GM12878 (cell line): Measurements from ENCODE around the gene TNFSF12. TPM values are rescaled to one million over a fixed set of nuclear protein-coding genes. Genes with fewer than 3 reads are reported as not detected.

Experiments
- ATAC-seq: fragments of 200-7000 bp; cut with Tn5 transposase; 3 replicates; pipeline ENCODE4 v1.9.1; 2020; ENCODE audit warnings: mild to moderate bottlenecking, moderate library complexity
- BruUV-seq: library from RNA; stranded (reverse); fragments of 400-500 nt; replicated peaks from 2 replicates; lab custom pipeline; 2021; lab: Mats Ljungman, UMichigan
- CTCF ChIA-PET: fragments of 300-600 bp; sonication (Branson Sonifier 250); formaldehyde crosslinking; extraction: SDS; loops from one replicate; lab custom pipeline; 2021; ENCODE audit warnings: inconsistent platforms; lab: Yijun Ruan, JAX
- POLR2A ChIA-PET: fragments of 350-600 bp; formaldehyde crosslinking; extraction: SDS; loops from one replicate; lab custom pipeline; 2021; ENCODE audit warnings: inconsistent platforms; lab: Charles Lee
- RAD21 ChIA-PET: fragments of 300-600 bp; sonication (Branson Sonifier 250); formaldehyde crosslinking; loops from one replicate; lab custom pipeline; 2023; ENCODE audit warnings: antibody characterized with exemption; ENCODE audit not compliant: unreplicated experiment; lab: Charles Lee
- SMC1A ChIA-PET: fragments of 300-600 bp; sonication (Branson Sonifier 250); formaldehyde crosslinking; loops from one replicate; lab custom pipeline; 2023; ENCODE audit not compliant: unreplicated experiment, uncharacterized antibody; lab: Charles Lee
- DNase-seq: peaks from one replicate; pipeline ENCODE4 v3.0.0-alpha.2; 2011; ENCODE audit warnings: low read depth, low spot score
- FAIRE-seq: peaks from 3 replicates; lab custom pipeline; 2011; peaks lifted over from hg19 to GRCh38; lab: Jason Lieb, UNC
- H2AFZ ChIP-seq: 2 replicates; pipeline ENCODE4 v1.6.0; 2011; ENCODE audit warnings: low read depth, low read length, control low read depth; ENCODE audit not compliant: control insufficient read depth
- H3K27ac ChIP-seq: 2 replicates; pipeline ENCODE4 v1.5.1; 2011; ENCODE audit warnings: control low read depth; ENCODE audit not compliant: control insufficient read depth, insufficient read depth
- H3K27me3 ChIP-seq, 2 experiments: replicated peaks in 1 of 2; 2 replicates each; pipeline versions ENCODE4 v1.6.0 to v1.6.1; 2011; ENCODE audit warnings: low read length in 1 of 2; ENCODE audit not compliant: control insufficient read depth in 2 of 2, insufficient read depth in 2 of 2
- H3K36me3 ChIP-seq, 2 experiments: 2 replicates each; pipeline ENCODE4 v1.5.1; 2011; ENCODE audit warnings: low read length in 1 of 2; ENCODE audit not compliant: control insufficient read depth in 2 of 2, insufficient read depth in 2 of 2
- H3K4me1 ChIP-seq: 2 replicates; pipeline ENCODE4 v1.6.1; 2011; ENCODE audit warnings: mild to moderate bottlenecking, low read length, moderate library complexity, mixed read lengths; ENCODE audit not compliant: control insufficient read depth, insufficient read depth
- H3K4me2 ChIP-seq: 2 replicates; pipeline ENCODE4 v1.6.0; 2011; ENCODE audit warnings: control low read depth; ENCODE audit not compliant: control insufficient read depth, insufficient read depth
- H3K4me3 ChIP-seq: fragments of 200-600 bp; sonication (generic); 2 replicates; pipeline ENCODE4 v1.5.1; 2016
- H3K79me2 ChIP-seq: 2 replicates; pipeline ENCODE4 v1.6.0; 2011; ENCODE audit warnings: low read length; ENCODE audit not compliant: control insufficient read depth, insufficient read depth
- H3K9ac ChIP-seq: 2 replicates; pipeline ENCODE4 v1.8.0; 2011; ENCODE audit warnings: low read length, control low read depth, mixed read lengths; ENCODE audit not compliant: control insufficient read depth, insufficient read depth
- H3K9me3 ChIP-seq: replicated peaks from 3 replicates; pipeline ENCODE4 v1.5.1; 2011; ENCODE audit warnings: mild to moderate bottlenecking, low read length; ENCODE audit not compliant: control insufficient read depth, insufficient read depth
- H4K20me1 ChIP-seq: 2 replicates; pipeline ENCODE4 v1.6.0; 2011; ENCODE audit not compliant: control insufficient read depth, insufficient read depth
- CBX3 ChIP-seq: fragments of 200-600 bp; sonication (generic); IDR thresholded peaks from 2 replicates; pipeline ENCODE4 v1.6.1; 2016; ENCODE audit warnings: low read depth, borderline replicate concordance
- CEBPB ChIP-seq, 2 experiments: fragments of 150-350 bp in 1 of 2; IDR thresholded peaks; 2 replicates each; pipeline ENCODE4 v1.6.1; 2012 to 2014; ENCODE audit warnings: low read depth in 2 of 2, low read length in 2 of 2, borderline replicate concordance in 1 of 2, inconsistent platforms in 1 of 2
- JUNB ChIP-seq: IDR thresholded peaks from 2 replicates; pipeline ENCODE4 v1.6.1; 2016; ENCODE audit warnings: antibody characterized with exemption, mild to moderate bottlenecking
- MEF2A ChIP-seq: IDR thresholded peaks from 2 replicates; pipeline ENCODE4 v1.6.1; 2011; ENCODE audit warnings: low read depth, mild to moderate bottlenecking, low read length, moderate library complexity; ENCODE audit not compliant: insufficient read depth
- PAX5 ChIP-seq: IDR thresholded peaks from 2 replicates; pipeline ENCODE4 v1.6.1; 2011; ENCODE audit warnings: low read depth, low read length, borderline replicate concordance
- POLR2A ChIP-seq: IDR thresholded peaks from 2 replicates; pipeline ENCODE4 v1.6.1; 2011; ENCODE audit warnings: low read depth, mild to moderate bottlenecking, low read length
- RAD21 ChIP-seq: IDR thresholded peaks from 2 replicates; pipeline ENCODE4 v1.6.1; 2011; ENCODE audit warnings: mild to moderate bottlenecking, low read depth, low read length, moderate library complexity; ENCODE audit not compliant: insufficient read depth
- RELB ChIP-seq: fragments of 450-650 bp; IDR thresholded peaks from 2 replicates; pipeline ENCODE4 v1.6.1; 2017; ENCODE audit warnings: low read depth, mild to moderate bottlenecking, moderate library complexity
- ZNF207 ChIP-seq: fragments of 450-650 bp; IDR thresholded peaks from 2 replicates; pipeline ENCODE4 v1.6.1; 2014; ENCODE audit warnings: antibody characterized with exemption, mild to moderate bottlenecking, borderline replicate concordance
- WGBS: methylation state at CpG from one replicate; pipeline ENCODE4 v1.1.6; 2016; ENCODE audit warnings: low lambda C conversion rate; ENCODE audit not compliant: insufficient replicate concordance, insufficient coverage; ENCODE audit errors: missing lambda C conversion rate; 5-methylcytosine and 5-hydroxymethylcytosine counted together
- in situ Hi-C: fragments of 300-500 bp; cut with MboI; formaldehyde crosslinking; loops from 9 replicates; pipeline ENCODE4 v1.14.3; 2018; ENCODE audit warnings: mixed read lengths
- intact Hi-C: fragments of 100-400 bp; cut with micrococcal nuclease; formaldehyde crosslinking; loops from one replicate; pipeline ENCODE4 v1.14.2; 2022; ENCODE audit not compliant: unreplicated experiment
- polyA plus RNA-seq, 11 experiments: library from polyadenylated mRNA; depleted of rRNA in 4 of 11; unstranded in 6 of 11; stranded (reverse) in 5 of 11; fragments of >200 nt; fragmentation: Nextera tagmentation in 4 of 11; fragmentation: Illumina TruSeq in 1 of 11; extraction: Ambion mirVana in 4 of 11; extraction: Trizol in 1 of 11; gene quantifications; 1 replicate in 1 of 11; 2 replicates in 10 of 11; pipeline versions ENCODE4 v1.2.1 to v1.2.3, GENCODE V29; 2011 to 2016; ENCODE audit warnings: inconsistent platforms in 2 of 11, missing spikeins in 2 of 11, low read depth in 1 of 11
- total RNA-seq, 4 experiments: library from RNA; depleted of rRNA in 3 of 4; stranded (reverse); fragments of >200 nt in 3 of 4; fragmentation: Illumina TruSeq in 1 of 4; extraction: Trizol in 1 of 4; gene quantifications; 2 replicates each; pipeline versions ENCODE4 v1.2.1 to v1.2.3, GENCODE V29; 2013 to 2021
- TF ChIP-seq, protein P1 (sequence below): fragments of 450-650 bp; IDR thresholded peaks from 2 replicates; pipeline ENCODE4 v1.6.1; 2014; ENCODE audit warnings: mild to moderate bottlenecking
- TF ChIP-seq, protein P2 (sequence below): IDR thresholded peaks from 2 replicates; pipeline ENCODE4 v1.6.1; 2012; ENCODE audit warnings: low read depth, low read length, improper control_type of control experiment

TNFSF12 gene
- total and polyA plus RNA-seq, 10 of the 15 experiments (the other 5 are each of a cell fraction or from before 2014, with no cell fraction given): 0.32 to 7.0 (median 2.6) TPM

DNA sequence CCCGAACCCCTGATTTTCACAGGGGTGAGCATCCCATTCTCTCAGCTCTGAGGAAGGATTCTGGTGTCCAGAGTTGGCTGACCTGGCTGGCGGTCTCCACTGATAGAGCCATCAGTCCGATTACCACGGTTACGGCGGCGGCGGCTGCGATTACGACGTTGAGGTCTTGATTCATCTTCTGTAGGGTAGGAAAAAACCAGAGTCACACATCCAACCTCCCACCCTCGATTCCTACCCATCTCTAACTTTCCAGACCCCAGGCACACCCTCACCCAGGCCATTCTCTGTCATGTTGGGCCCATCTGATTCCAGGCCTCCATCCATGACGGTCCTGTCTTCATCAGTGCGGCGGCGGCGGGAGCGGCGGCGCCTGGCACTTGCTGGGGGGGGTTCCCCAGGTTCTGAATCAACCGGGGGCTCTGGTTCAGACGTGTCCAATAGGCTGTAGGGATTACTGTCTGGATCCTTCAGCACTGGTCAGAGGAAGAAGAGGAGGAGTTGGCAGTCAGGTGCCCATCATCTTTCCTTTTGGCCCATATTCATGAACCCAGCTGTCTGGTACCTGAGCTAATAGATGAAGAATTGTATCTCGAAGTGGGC lies 43.7 kb downstream of the TNFSF12 start:
- ChIA-PET SMC1A (interaction anchor here (0.6 to 1.2 kb wide), 2 partner anchors 38 to 666 kb away, joined by 3 to 4 read pairs; no protein-coding TSS in a partner anchor), CTCF (interaction anchor here (1.6 to 2.4 kb wide), 2 partner anchors 9 to 95 kb away, joined by 3 to 5 read pairs; partner anchors contain the start of genes MPDU1, TP53 and WRAP53)
- H3K4me2 ChIP-seq: no peak overlapping the region
- no peaks in the 10 kb centered on the region for H3K27me3 ChIP-seq
- no peak for ATAC-seq
- no peaks in the 10 kb centered on the region for H3K4me1 ChIP-seq
- TF ChIP-seq JUNB: no peak
- no peak for TF ChIP-seq RELB
- TF ChIP-seq POLR2A: no peak
- TF ChIP-seq MEF2A: no peak
- TF ChIP-seq RAD21: no peak
- no peak for TF ChIP-seq ZNF207
- TF ChIP-seq CEBPB (IDR thresholded peaks at IDR 0.05; ENCODE audit: borderline replicate concordance in 1 of 2, low read depth in 2 of 2, low read length in 2 of 2): no peak
- TF ChIP-seq, protein P1, sequence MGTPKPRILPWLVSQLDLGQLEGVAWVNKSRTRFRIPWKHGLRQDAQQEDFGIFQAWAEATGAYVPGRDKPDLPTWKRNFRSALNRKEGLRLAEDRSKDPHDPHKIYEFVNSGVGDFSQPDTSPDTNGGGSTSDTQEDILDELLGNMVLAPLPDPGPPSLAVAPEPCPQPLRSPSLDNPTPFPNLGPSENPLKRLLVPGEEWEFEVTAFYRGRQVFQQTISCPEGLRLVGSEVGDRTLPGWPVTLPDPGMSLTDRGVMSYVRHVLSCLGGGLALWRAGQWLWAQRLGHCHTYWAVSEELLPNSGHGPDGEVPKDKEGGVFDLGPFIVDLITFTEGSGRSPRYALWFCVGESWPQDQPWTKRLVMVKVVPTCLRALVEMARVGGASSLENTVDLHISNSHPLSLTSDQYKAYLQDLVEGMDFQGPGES: no peak
- TF ChIP-seq, protein P2, sequence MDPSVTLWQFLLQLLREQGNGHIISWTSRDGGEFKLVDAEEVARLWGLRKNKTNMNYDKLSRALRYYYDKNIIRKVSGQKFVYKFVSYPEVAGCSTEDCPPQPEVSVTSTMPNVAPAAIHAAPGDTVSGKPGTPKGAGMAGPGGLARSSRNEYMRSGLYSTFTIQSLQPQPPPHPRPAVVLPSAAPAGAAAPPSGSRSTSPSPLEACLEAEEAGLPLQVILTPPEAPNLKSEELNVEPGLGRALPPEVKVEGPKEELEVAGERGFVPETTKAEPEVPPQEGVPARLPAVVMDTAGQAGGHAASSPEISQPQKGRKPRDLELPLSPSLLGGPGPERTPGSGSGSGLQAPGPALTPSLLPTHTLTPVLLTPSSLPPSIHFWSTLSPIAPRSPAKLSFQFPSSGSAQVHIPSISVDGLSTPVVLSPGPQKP: no peak
- no peak for TF ChIP-seq PAX5
- TF ChIP-seq CBX3: no peak
- TF ChIP-seq, all 136 proteins: peak for 0
- Histone ChIP-seq H3K9me3 (no peaks in the 10 kb centered on the region), H3K9ac (no peak overlapping the region), H3K4me3 (no peak overlapping the region), H3K79me2 (no peaks in the 10 kb centered on the region), H4K20me1 (no peaks in the 10 kb centered on the region; the same call in 1 of the 2 replicates), H2AFZ (no peak overlapping the region), H3K36me3 (peaks cover 24 to 29% of the 10 kb centered on the region in 2 experiments), H3K27ac (no peak overlapping the region)
- no TSS peak for BruUV-seq
- in situ Hi-C loops (no loop called here), intact Hi-C loops (no loop called here)
- RAD21 ChIA-PET: no interaction called here
- 93% methylated on average over 23 of the region's 23 CpGs for WGBS
- FAIRE-seq: no peak
- DNase-seq: no peak
- POLR2A ChIA-PET: no interaction called here
